ENCODE results near the gene FTO.

DNA sequence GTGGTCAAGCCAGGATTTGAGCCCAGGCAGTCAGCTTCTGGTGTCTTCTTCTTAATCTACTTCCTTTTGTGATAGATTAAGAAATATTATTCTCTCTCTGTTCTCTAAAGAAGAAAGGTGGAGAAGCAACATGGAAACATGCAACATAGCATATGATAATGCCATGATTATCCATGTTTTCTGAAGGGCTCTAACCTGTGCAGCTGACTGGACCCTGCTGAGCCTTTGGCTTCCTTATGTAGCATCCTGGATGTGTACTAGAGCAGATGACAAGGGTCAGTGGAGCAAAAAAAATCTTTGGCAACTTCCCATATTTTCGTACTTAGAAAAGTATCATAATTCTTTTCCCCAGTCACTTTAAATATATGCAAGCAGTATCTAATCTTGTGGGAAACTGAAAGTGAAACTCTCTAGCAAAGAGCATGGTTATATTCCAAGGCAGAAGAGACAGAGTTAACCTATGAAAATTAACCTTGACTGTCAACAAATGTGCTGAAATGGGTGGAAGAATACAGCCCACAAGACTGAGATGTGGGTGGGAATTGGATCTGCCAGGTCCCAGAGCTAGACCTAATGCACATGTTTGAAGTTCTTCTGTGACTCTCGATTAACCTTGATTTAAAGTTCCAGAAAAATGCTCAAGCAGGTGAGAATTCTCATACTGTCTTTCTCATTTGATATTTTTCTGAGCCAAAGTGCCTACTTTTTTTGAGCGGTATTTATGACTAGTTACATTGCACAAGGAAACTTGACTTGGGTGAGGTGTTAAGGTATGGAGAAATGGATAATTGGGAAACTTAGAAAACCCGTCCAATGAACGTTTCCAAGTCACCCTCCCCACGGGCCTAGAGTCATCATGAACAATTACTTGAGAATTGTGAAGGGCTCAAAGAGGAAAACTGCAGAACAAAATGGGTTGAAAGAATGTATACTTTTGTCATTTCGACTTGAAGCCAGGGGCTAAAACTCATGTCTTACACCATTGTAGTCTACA is 248.6 kb downstream of the FTO start:
- TF ChIP-seq POLR2AphosphoS5 (IDR thresholded peaks at IDR 0.05) (no peak), RAD21 (conservative IDR thresholded peaks at IDR 0.05) (no peak), EZH2 (IDR thresholded peaks at IDR 0.05; ENCODE audit: borderline replicate concordance, insufficient read depth, low read length, poor library complexity, severe bottlenecking) (no peak), EP300 (conservative IDR thresholded peaks at IDR 0.05; ENCODE audit: poor library complexity, severe bottlenecking) (no peak)
- TF ChIP-seq, protein P1, sequence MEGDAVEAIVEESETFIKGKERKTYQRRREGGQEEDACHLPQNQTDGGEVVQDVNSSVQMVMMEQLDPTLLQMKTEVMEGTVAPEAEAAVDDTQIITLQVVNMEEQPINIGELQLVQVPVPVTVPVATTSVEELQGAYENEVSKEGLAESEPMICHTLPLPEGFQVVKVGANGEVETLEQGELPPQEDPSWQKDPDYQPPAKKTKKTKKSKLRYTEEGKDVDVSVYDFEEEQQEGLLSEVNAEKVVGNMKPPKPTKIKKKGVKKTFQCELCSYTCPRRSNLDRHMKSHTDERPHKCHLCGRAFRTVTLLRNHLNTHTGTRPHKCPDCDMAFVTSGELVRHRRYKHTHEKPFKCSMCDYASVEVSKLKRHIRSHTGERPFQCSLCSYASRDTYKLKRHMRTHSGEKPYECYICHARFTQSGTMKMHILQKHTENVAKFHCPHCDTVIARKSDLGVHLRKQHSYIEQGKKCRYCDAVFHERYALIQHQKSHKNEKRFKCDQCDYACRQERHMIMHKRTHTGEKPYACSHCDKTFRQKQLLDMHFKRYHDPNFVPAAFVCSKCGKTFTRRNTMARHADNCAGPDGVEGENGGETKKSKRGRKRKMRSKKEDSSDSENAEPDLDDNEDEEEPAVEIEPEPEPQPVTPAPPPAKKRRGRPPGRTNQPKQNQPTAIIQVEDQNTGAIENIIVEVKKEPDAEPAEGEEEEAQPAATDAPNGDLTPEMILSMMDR (IDR thresholded peaks at IDR 0.05; ENCODE audit: poor library complexity, severe bottlenecking): no peak
- TF ChIP-seq, protein P2, sequence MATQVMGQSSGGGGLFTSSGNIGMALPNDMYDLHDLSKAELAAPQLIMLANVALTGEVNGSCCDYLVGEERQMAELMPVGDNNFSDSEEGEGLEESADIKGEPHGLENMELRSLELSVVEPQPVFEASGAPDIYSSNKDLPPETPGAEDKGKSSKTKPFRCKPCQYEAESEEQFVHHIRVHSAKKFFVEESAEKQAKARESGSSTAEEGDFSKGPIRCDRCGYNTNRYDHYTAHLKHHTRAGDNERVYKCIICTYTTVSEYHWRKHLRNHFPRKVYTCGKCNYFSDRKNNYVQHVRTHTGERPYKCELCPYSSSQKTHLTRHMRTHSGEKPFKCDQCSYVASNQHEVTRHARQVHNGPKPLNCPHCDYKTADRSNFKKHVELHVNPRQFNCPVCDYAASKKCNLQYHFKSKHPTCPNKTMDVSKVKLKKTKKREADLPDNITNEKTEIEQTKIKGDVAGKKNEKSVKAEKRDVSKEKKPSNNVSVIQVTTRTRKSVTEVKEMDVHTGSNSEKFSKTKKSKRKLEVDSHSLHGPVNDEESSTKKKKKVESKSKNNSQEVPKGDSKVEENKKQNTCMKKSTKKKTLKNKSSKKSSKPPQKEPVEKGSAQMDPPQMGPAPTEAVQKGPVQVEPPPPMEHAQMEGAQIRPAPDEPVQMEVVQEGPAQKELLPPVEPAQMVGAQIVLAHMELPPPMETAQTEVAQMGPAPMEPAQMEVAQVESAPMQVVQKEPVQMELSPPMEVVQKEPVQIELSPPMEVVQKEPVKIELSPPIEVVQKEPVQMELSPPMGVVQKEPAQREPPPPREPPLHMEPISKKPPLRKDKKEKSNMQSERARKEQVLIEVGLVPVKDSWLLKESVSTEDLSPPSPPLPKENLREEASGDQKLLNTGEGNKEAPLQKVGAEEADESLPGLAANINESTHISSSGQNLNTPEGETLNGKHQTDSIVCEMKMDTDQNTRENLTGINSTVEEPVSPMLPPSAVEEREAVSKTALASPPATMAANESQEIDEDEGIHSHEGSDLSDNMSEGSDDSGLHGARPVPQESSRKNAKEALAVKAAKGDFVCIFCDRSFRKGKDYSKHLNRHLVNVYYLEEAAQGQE (IDR thresholded peaks at IDR 0.05; ENCODE audit: borderline replicate concordance): no peak

Measured in neural cell (in vitro differentiated cells).